NCI-H345 treated with DMSO at 0.1 percent for 48 hours (cell line): ENCODE data around the gene ELOVL3.
A peak's percentile ranks its signal among the peaks of the same experiment; 100 is the strongest.

Experiments used
- DNase-seq: peaks from one replicate; lab custom pipeline; 2025; ENCODE audit not compliant: unreplicated experiment; lab: John Stamatoyannopoulos, UW

The ELOVL3 gene

DNA sequence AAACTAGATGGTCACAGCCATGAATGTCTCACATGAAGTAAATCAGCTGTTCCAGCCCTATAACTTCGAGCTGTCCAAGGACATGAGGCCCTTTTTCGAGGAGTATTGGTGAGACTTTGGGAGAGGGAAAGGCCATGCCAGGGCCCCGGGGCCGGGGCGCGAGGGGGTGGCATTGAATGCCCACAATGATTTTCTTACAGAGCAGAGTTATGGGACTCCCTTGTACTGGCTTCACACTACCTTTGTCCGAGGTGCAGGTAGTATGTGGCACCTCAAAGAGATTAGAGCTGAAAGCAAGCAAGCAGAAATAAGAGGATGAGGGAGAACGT, 407 bp downstream of the ELOVL3 start:
- DNase-seq, result no peak

DNA sequence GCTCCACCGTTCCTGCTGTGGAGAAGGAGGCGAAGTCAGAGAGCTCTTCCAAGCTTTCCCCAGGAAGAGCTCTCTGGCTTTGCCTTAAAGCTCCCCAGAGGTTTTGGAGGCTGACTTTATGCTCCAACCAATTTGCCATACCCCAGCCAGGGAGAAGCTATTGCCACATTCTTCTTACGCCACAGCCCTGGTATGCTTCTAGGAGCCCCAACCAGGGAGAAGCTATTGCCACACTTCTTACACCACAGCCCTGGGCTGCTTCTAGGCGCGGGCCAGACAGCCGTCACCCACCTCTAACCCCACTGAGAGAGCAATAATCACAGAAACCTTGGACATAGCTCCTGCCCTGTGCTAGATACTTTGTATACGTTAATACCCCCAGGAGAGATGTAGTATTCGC, 951 bp downstream of the ELOVL3 start:
- DNase-seq, result no peak

DNA sequence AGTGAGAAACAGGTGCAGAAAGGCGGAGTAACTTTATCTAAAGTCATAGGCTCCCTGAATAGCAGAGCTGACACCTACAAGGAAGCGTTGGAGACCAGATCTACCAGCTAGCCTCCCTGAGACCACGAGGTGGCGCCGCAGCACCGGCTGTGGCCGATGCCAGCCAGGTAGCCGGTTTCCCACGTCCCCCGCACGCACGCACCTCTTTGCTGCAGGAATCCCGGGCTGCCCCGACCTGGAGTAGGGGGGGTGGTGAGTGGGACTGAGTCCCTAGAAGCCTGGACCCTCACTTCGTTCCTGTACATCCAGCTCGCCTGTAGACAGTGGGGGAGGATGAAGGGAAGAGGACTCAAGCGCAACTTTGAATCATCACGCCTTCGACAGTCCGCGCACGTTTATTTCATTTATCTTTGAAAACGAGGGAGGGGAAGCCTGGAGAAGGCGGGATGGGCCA, 3.7 kb downstream of the ELOVL3 start:
- DNase-seq, result peak; percentile 73

DNA sequence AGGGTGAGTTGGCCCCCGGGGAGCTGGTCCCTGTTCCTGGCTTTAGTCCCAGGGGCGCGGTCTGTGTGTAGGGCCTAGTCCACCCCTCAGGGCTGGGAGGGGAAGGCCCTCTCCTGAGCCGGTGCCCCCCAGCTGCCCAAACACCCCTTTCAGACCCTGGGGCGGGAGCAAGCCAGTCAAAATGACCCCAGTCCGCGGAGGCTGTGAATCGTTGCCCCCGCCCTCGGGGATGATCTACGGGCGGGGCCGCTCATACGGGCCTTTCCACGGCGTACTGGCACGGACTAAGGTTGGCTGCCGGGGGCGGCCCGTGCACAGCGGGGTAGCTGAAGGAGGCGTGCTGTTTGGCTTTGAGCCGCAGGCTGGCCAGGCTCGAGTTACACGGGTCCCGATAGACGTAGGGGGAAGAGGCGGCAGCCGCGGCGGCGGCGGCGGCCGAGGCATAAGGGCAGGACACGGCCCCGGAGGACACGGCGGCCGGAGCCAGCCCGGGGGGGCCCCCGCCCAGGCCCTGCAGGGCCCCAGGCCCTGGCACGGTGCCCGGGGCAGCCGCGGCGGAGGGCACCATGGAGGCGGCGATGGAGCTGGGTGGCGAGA, 4.3 kb downstream of the ELOVL3 start:
- peak; percentile 17 for DNase-seq

DNA sequence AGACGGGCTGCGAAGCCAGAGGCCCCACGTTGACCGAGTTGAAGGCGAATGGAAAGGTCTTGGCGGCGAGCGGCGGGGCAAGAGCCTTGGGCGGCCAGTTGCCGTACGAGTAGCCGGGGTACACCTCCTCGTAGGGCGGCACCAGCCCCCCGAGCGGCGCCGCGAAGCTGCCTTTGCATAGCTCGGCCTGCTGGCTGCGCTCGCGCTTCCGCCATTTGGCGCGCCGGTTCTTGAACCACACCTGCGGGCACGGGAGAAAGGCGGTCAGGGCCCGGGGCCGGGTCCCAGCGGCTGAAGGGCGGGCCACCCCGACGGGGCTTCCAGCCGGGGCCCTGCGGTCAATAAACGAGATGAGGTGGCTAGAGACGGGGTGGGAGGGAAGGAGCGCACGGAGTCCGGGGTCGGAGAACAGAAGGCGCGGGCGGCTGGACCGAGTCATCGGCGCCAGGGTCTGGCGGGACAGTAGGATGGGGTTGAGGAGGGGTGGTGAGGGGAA, 4.8 kb downstream of the ELOVL3 start:
- DNase-seq, result no peak

- no peak for DNase-seq
Measured at GRCh38 chr10:102231357-102232318, 5.5 kb downstream of the ELOVL3 start.

DNA sequence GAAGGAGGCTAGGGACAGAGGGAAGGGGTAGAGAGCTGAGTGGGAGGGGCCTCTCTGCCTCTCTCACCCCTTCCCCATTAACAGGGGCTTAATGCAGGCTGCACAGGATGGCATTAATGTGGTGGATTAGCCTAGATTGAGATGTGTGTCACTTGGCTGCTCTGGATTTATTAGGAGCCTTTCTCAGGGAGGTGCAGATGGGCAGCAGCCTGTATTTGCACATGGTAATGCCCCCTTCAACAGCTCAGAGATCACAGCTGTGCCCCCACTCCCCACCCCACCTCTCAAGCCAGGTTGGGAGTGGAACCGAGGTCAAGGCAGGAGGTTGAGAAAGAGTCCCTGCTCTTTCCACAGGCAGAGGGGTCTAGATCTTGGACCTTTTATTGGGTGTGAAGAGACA, 7.9 kb downstream of the ELOVL3 start:
- DNase-seq, result no peak

DNA sequence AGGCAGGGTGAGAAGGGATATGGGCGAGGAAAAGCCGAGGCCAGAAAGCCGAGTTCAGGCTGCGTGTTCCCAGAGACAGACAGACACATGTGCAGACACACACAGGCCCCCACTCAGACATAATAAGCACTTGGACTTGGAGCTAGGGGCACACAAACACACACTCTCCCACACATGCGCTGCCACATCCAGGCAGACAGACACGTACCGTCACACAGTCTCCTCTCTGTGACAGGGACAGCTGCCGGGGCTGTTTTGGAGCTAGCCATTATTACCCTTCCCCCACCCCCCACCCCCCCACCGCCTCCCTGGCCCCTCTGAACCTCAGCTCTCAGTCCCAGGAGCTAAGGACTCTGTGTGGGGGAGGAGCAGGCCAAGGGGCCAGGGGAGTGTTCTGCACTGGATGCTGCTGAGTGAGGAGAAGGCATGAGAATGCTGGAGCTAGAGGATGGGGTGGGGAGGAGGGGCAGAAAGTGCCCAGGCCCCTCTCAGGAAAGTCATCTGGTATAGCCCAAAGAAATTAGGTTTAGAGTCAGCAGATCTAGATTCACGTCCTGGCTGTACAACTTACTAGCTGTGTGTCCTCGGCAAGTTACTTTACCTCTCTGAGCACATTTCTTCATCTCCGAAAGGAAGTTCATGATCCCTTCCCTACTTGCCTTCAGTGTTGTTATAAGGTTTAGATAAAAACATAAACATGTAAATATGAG, 8.9 kb downstream of the ELOVL3 start:
- no peak for DNase-seq

- DNase-seq, result no peak
Measured at GRCh38 chr10:102235598-102235920, 9.5 kb downstream of the ELOVL3 start.

DNA sequence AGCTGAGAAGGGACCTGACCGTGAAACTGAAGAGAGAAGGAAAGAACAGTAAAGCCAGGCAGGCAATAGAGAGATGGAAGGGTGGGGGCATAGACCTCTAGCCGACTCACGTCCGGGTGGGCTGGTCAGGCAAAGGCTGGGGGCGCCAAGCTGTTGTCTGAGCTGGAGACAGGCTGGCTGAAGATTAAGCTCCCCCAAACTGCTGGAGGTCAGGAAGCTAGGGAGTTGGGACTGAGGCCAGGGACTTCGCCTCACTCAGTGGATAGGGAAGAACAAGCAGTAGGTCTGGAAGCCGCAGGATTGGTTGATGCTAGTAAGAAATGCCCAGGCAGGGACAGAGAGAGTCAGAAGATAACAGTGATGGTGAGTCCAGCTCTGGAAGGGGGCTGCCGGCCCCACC, 9.9 kb downstream of the ELOVL3 start:
- no peak for DNase-seq

DNA sequence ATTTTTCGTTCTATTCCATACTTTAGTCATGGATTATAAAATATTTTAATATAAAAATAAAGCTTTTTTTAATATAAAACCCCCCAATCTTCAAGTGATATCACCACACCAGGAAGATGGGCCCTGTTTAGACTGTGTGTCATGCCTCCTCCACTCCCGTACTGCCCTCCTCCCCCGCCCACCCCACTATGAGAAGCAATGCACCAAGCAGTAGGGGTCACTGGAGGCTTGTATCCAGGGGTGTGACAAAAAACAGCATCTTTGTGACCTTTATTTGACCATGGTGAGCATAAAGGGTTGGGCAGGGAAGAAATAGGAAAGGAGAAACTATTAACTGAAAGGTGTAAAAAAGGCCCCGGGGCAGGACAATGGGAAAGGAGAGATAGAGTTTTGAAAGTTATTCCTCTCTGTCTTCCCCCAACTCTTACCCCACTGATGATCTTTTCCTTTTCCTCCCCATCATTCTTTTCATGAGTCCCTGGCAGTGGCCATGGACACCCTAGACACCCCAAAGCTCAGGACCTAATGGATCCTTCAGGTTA, 11.7 kb downstream of the ELOVL3 start:
- DNase-seq, result no peak

GRCh38 chr10:102240467-102241031, 14.4 kb downstream of the ELOVL3 start:
- DNase-seq, result no peak

DNA sequence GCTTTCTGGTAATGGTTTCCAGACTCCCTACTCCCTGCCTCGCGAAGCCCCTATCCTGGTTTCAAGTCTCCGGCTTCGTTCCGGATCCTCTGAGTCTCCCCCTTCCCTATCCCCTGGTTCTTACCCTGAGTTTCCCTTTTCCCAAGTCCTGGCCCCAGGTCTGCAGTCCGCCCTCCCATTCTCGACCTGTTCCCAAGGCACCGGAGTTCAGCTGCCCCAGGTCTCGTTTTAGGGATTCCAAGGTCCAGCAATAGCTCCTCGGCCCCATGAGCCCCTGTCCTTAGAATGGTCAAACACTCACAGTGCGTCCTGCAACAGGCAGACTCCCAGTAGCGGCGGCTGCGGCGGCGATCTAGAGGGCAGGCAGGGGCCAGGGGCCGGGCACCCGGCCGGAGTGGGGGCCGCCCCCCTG, 14.9 kb downstream of the ELOVL3 start:
- no peak for DNase-seq

DNA sequence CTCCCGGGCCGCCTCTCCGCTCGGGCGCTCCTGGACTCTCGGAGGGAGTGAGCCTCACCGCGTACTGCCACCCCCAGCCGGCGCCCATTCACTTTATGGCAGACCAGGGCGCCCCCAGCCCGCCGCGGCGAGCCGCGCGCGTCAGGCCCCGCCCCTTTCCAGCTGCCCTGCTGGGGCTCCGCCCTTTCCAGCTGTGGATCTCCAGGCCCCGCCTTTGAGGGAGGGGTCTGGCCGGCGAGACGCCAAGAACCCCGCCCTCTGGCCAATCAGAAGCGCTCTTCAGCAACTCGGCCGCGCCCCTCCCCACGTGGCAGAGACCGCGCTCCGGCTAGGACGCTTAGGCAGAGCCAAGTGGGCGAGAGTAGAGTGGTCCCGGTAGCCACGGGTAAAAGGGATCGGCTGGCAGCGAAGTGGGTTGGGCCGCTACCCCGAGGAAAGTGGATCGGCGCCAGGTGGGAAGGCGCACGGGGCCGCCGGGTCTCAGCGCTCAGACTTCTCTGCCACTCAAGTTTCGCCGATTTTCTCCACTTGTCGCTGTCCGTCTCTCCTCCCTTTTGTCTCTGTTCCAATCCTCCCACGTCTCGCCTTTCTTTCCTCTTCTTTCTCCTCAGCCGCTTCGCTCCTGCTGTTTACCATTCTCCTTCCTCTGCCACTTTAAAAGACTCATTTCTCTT, 15.5 kb downstream of the ELOVL3 start, which contains the start of gene PITX3:
PITX3 (minus strand) TSS at position 69 of the 674 bp plus-strand sequence. CDS start 9,432 bp downstream, outside the sequence.
- DNase-seq, result peak; percentile 40

DNA sequence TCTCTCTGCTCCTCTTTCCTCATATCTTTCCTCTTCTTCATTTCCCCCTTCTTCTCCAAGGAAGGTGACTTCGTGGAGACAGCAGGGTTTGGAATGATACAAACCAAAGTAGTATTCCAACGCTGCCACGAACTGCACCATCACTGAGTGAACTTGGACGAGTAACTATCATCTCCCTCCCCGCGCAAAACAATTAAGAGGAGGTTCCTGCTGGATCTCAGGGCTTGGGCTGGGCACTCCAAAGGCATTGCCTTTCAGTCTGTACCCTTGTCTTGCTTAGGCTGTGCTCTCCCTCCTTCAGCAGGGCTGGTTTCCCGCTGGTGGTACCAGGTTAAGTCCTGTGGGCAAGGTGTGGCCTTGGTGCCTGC, 16.0 kb downstream of the ELOVL3 start:
- DNase-seq, result no peak

GRCh38 chr10:102243309-102243708, 17.2 kb downstream of the ELOVL3 start:
- no peak for DNase-seq

DNA sequence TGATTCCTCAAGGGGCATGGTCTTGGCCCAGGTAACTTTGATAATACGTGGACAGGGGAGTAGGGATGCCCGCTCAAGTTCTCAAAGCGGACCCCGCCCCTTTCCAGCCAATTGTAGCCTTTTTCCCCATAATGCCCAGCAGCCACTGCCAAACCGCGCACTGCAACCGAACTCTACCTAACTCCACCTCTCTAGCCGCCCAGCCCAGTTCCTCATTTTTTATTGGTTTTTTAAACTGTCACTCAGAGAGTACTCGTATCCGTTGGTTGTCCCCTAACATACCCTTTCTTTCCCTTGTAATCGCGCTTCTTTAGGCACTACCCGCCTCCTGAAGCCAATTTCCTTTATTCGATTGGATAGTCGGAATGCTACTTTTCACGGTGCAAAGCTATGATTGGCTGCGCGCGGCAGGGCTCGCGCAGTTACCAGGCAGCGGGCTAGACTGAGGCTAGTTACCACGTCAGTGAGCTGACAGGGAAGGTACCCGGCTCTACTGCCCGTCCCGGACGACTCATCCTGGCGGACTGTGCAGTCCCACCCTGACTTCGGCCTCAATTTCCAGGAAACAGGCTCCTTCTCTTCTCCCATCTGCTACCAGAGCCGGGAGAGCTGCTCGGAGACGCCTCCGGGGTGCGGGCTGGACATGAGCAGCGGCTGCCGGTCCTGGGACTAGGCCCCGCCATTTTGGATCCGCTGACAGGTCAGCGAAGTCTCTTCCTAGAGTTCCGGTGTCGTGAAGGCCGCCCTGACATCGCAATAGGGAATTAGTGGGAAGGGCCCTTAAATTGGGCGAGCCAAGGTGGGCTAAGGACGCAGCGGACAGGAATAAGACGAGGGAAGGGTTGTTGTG, 19.2 kb downstream of the ELOVL3 start, which contains the start of gene GBF1:
GBF1 (plus strand) TSS at position 451 of the 850 bp plus-strand sequence. CDS start 13,407 bp downstream, outside the sequence.
- peak; percentile 97 for DNase-seq

DNA sequence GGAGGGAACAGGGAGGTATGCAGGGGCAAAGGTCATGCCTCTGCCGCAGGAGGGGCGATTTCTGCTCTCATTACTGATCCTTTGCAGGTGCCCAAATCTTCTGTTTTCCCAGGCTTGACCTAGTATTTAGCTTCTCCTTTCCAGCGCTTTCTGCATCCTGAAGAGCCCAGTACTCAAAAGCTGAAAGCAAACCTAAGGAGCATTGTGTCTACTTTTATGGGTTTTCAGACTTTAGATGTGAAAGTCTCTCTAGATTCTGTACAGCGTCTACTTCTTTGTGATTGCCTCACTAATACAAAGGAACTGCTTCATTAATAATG, 19.8 kb downstream of the ELOVL3 start:
- no peak for DNase-seq

DNA sequence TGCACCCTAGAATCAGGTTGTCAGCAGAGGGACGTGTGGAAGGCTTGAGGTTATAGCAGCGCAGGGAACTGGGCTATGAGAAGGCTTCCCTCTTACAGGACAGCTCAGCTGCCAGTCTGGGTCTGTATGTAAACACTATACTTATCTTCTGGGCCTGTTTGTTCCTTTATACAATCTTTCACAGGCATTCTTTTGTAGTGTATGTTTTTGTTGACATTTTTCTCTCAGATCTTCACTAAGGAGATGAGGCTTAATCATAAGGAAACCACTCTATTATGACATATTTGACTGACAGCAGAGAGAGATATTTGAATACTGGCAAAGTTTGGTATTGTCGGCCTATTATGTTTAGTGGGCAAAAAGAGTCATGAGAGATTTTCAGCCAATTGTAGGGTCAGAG, 20.2 kb downstream of the ELOVL3 start:
- no peak for DNase-seq

GRCh38 chr10:102247734-102248133, 21.6 kb downstream of the ELOVL3 start:
- DNase-seq, result no peak
